Measurements from ENCODE around the gene GALNT10. TPM values are rescaled to one million over a fixed set of nuclear protein-coding genes. Genes with fewer than 3 reads are reported as not detected.
"Not testable (repeated sequence)": the region's sequence is repeated elsewhere in the genome, so short reads cannot be mapped to it uniquely, and the experiment has no call there.

Gene GALNT10
- total RNA-seq, 1 donor from 2014 or later, result 96.1 TPM

DNA sequence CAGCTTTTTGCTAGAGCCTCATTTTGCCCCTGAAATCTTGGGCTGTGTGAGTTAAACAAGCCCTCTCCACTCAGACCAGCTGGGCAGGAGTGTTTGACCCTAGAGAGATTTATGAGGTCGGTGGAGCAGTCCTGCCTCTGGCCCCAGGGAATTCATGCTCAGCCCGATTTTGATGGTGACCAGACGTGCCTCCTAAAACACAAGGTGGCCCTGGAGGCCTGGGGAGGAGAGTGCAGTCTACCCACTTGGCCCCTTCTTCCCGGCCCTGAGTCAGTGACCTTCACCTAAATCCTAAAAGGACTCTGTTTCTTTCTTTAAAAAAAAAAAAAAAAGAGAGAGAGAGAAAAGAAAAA is 168.7 kb downstream of the GALNT10 start:
- H3K27me3 Mint-ChIP-seq (ENCODE audit: low read depth, unreplicated experiment), result no peaks in the 10 kb centered on the region
- peak overlapping the region; percentile 79 for H3K27ac Mint-ChIP-seq (ENCODE audit: unreplicated experiment)
- Histone ChIP-seq H3K9me3 (ENCODE audit: insufficient read depth, low read depth, low read length) (no peaks in the 10 kb centered on the region), H2AFZ (ENCODE audit: low read depth, low read length) (no peak overlapping the region), H3K4me1 (ENCODE audit: insufficient read depth, low read length) (peaks cover 37% of the 10 kb centered on the region), H3K9ac (ENCODE audit: low read length) (peak overlapping the region; percentile 49), H3K27ac (ENCODE audit: low read depth, low read length) (peak overlapping the region; percentile 27), H3K79me2 (ENCODE audit: insufficient read depth, low read length) (peaks cover 16% of the 10 kb centered on the region), H3K27me3 (ENCODE audit: insufficient read depth, low read length) (no peaks in the 10 kb centered on the region), H3K4me2 (ENCODE audit: low read length) (peak overlapping the region; percentile 58), H4K20me1 (ENCODE audit: insufficient read depth, low read length) (no peaks in the 10 kb centered on the region), H3K4me3 (ENCODE audit: insufficient read depth, low read depth, low read length) (no peak overlapping the region), H3K36me3 (ENCODE audit: insufficient read depth, low read length) (no peaks in the 10 kb centered on the region)
- H3K4me3 Mint-ChIP-seq (ENCODE audit: unreplicated experiment), result no peak overlapping the region
- FAIRE-seq, result no peak
- H3K9me3 Mint-ChIP-seq (ENCODE audit: unreplicated experiment), result no peaks in the 10 kb centered on the region
- TF ChIP-seq EZH2 (IDR thresholded peaks at IDR 0.05; ENCODE audit: insufficient read depth, low read length), result no peak
- H3K4me1 Mint-ChIP-seq (ENCODE audit: low read depth, unreplicated experiment), result peaks cover 53% of the 10 kb centered on the region
- no peak for DNase-seq (ENCODE audit: low read depth)
- peaks cover 17% of the 10 kb centered on the region for H3K36me3 Mint-ChIP-seq (ENCODE audit: low read depth, unreplicated experiment)

DNA sequence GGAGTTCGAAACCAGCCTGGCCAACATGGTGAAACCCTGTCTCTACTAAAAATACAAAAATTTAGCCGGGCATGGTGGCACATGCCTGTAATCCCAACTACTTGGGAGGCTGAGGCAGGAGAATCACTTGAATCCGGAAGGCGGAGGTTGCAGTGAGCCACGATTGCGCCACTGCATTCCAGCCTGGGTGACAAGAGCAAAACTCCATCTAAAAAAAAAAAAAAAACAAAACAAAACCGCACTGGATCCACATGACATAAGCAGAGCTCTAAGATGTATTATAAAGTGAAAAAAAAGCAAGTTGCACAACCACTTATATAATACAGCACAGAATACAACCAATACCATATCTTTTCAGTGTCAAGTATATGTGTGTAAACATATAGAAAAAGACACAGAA is 169.7 kb downstream of the GALNT10 start:
- H3K79me2 ChIP-seq (ENCODE audit: insufficient read depth, low read length), result peaks cover 17% of the 10 kb centered on the region
- H3K9me3 ChIP-seq (ENCODE audit: insufficient read depth, low read depth, low read length); H3K4me3 ChIP-seq (ENCODE audit: insufficient read depth, low read depth, low read length); H3K9me3 Mint-ChIP-seq (ENCODE audit: unreplicated experiment); H3K27me3 ChIP-seq (ENCODE audit: insufficient read depth, low read length); H4K20me1 ChIP-seq (ENCODE audit: insufficient read depth, low read length); FAIRE-seq; H3K9ac ChIP-seq (ENCODE audit: low read length); H3K27me3 Mint-ChIP-seq (ENCODE audit: low read depth, unreplicated experiment); H3K27ac ChIP-seq (ENCODE audit: low read depth, low read length); H3K4me3 Mint-ChIP-seq (ENCODE audit: unreplicated experiment); H3K27ac Mint-ChIP-seq (ENCODE audit: unreplicated experiment); H3K36me3 ChIP-seq (ENCODE audit: insufficient read depth, low read length); H2AFZ ChIP-seq (ENCODE audit: low read depth, low read length); H3K4me2 ChIP-seq (ENCODE audit: low read length): not testable (repeated sequence)
- H3K4me1 ChIP-seq (ENCODE audit: insufficient read depth, low read length), result peaks cover 40% of the 10 kb centered on the region
- Mint-ChIP-seq H3K36me3 (ENCODE audit: low read depth, unreplicated experiment) (peaks cover 12% of the 10 kb centered on the region), H3K4me1 (ENCODE audit: low read depth, unreplicated experiment) (peaks cover 56% of the 10 kb centered on the region)
- peak; percentile 30 for DNase-seq (ENCODE audit: low read depth)

DNA sequence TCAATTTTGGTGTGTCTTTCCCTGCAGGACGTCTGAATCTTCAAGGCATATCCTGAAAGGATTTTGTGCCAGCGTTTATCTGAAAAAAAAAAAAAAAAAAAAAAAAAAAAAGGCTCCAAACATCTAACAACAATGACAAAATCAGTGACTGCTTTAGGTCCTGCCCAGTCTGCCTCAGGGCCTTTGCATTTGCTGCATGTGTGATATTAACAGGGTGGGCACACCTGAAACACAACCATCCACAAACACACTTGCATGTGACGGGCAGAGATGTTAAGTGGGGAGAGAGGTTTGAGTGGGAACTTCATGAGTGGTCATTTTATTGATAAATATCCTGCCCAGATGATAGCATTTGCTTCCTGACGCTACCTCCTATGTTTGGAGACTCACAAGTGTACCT is 172.9 kb downstream of the GALNT10 start:
- H3K9me3 Mint-ChIP-seq (ENCODE audit: unreplicated experiment), result no peaks in the 10 kb centered on the region
- Histone ChIP-seq H3K4me1 (ENCODE audit: insufficient read depth, low read length) (peaks cover 45% of the 10 kb centered on the region), H3K27ac (ENCODE audit: low read depth, low read length) (no peak overlapping the region), H3K79me2 (ENCODE audit: insufficient read depth, low read length) (peaks cover 9% of the 10 kb centered on the region), H4K20me1 (ENCODE audit: insufficient read depth, low read length) (no peaks in the 10 kb centered on the region), H3K9ac (ENCODE audit: low read length) (no peak overlapping the region), H3K9me3 (ENCODE audit: insufficient read depth, low read depth, low read length) (no peaks in the 10 kb centered on the region), H3K4me3 (ENCODE audit: insufficient read depth, low read depth, low read length) (no peak overlapping the region), H3K4me2 (ENCODE audit: low read length) (no peak overlapping the region), H3K36me3 (ENCODE audit: insufficient read depth, low read length) (no peaks in the 10 kb centered on the region), H2AFZ (ENCODE audit: low read depth, low read length) (no peak overlapping the region), H3K27me3 (ENCODE audit: insufficient read depth, low read length) (no peaks in the 10 kb centered on the region)
- DNase-seq (ENCODE audit: low read depth) (no peak), FAIRE-seq (no peak)
- H3K27me3 Mint-ChIP-seq (ENCODE audit: low read depth, unreplicated experiment), result no peaks in the 10 kb centered on the region
- no peak overlapping the region for H3K27ac Mint-ChIP-seq (ENCODE audit: unreplicated experiment)
- H3K36me3 Mint-ChIP-seq (ENCODE audit: low read depth, unreplicated experiment), result peaks cover 7% of the 10 kb centered on the region
- H3K4me3 Mint-ChIP-seq (ENCODE audit: unreplicated experiment), result no peak overlapping the region
- peaks cover 55% of the 10 kb centered on the region for H3K4me1 Mint-ChIP-seq (ENCODE audit: low read depth, unreplicated experiment)
- no peak for TF ChIP-seq EZH2 (IDR thresholded peaks at IDR 0.05; ENCODE audit: insufficient read depth, low read length)
- TF ChIP-seq, protein P1, sequence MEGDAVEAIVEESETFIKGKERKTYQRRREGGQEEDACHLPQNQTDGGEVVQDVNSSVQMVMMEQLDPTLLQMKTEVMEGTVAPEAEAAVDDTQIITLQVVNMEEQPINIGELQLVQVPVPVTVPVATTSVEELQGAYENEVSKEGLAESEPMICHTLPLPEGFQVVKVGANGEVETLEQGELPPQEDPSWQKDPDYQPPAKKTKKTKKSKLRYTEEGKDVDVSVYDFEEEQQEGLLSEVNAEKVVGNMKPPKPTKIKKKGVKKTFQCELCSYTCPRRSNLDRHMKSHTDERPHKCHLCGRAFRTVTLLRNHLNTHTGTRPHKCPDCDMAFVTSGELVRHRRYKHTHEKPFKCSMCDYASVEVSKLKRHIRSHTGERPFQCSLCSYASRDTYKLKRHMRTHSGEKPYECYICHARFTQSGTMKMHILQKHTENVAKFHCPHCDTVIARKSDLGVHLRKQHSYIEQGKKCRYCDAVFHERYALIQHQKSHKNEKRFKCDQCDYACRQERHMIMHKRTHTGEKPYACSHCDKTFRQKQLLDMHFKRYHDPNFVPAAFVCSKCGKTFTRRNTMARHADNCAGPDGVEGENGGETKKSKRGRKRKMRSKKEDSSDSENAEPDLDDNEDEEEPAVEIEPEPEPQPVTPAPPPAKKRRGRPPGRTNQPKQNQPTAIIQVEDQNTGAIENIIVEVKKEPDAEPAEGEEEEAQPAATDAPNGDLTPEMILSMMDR (IDR thresholded peaks at IDR 0.05; ENCODE audit: insufficient read depth, low read depth, low read length), result no peak
